HG02763 (cell line): Measurements from ENCODE around the gene GLB1L2.

Experiments
- ATAC-seq: cut with Tn5 transposase; IDR thresholded peaks from one replicate; pipeline ENCODE4 v1.9.1; 2021; ENCODE audit warnings: mild to moderate bottlenecking, moderate library complexity; ENCODE audit not compliant: unreplicated experiment

The GLB1L2 gene

GRCh38 chr11:134401825-134402809 is 70.3 kb downstream of the GLB1L2 start:
- ATAC-seq, result no peak

- no peak for ATAC-seq
These were observed 71.1 kb downstream of the GLB1L2 start for GRCh38 chr11:134402910-134403309.

GRCh38 chr11:134404575-134405341 is 73.0 kb downstream of the GLB1L2 start:
- ATAC-seq, result no peak

- no peak for ATAC-seq
These were observed 73.6 kb downstream of the GLB1L2 start for GRCh38 chr11:134405436-134405835.

GRCh38 chr11:134405841-134406240 is 74.1 kb downstream of the GLB1L2 start:
- ATAC-seq, result no peak

GRCh38 chr11:134406264-134407185 is 74.7 kb downstream of the GLB1L2 start:
- ATAC-seq, result no peak

GRCh38 chr11:134407321-134407828 is 75.6 kb downstream of the GLB1L2 start:
- ATAC-seq, result no peak

GRCh38 chr11:134407923-134408322 is 76.1 kb downstream of the GLB1L2 start:
- ATAC-seq, result no peak

GRCh38 chr11:134409552-134410429 is 78.0 kb downstream of the GLB1L2 start:
- ATAC-seq, result no peak

- no peak for ATAC-seq
These were observed 79.0 kb downstream of the GLB1L2 start for GRCh38 chr11:134410766-134411165.

GRCh38 chr11:134412203-134413042 is 80.6 kb downstream of the GLB1L2 start, which contains the start of gene B3GAT1:
TSS of gene B3GAT1 (minus strand) at chr11:134412242. CDS start at chr11:134387659, 24,583 bp downstream.
- ATAC-seq, result no peak

- ATAC-seq, result no peak
These were observed 81.4 kb downstream of the GLB1L2 start for GRCh38 chr11:134413043-134413825.

- ATAC-seq, result no peak
These were observed 82.3 kb downstream of the GLB1L2 start for GRCh38 chr11:134413826-134414731.

GRCh38 chr11:134414766-134415765 is 83.3 kb downstream of the GLB1L2 start:
- ATAC-seq, result no peak

GRCh38 chr11:134416726-134417125 is 84.9 kb downstream of the GLB1L2 start:
- ATAC-seq, result no peak
